IPS-20b (cell line): ENCODE data around the gene SOX15.
A peak's percentile ranks its signal among the peaks of the same experiment; 100 is the strongest.

Experiments used
- H3K27ac ChIP-seq: one replicate; pipeline ENCODE4 v1.5.1; 2013; ENCODE audit warnings: low read length
- H3K27me3 ChIP-seq: 2 replicates; pipeline ENCODE4 v1.6.1; 2013; ENCODE audit warnings: mild to moderate bottlenecking, low read length, inconsistent platforms; ENCODE audit not compliant: insufficient read depth
- H3K36me3 ChIP-seq: 2 replicates; pipeline ENCODE4 v1.6.1; 2013; ENCODE audit warnings: low read depth, mild to moderate bottlenecking, inconsistent platforms, low read length, moderate library complexity; ENCODE audit not compliant: insufficient read depth
- H3K4me1 ChIP-seq: 2 replicates; pipeline ENCODE4 v1.6.1; 2013; ENCODE audit warnings: mild to moderate bottlenecking, control low read depth, inconsistent platforms, low read length, moderate library complexity; ENCODE audit not compliant: insufficient read depth
- H3K4me3 ChIP-seq: 2 replicates; pipeline ENCODE4 v1.5.1; 2013; ENCODE audit warnings: mild to moderate bottlenecking, low read length, inconsistent platforms
- H3K9ac ChIP-seq: 2 replicates; pipeline ENCODE4 v1.6.1; 2013; ENCODE audit warnings: low read depth, mild to moderate bottlenecking, inconsistent platforms, low read length, moderate library complexity
- H3K9me3 ChIP-seq: 2 replicates; pipeline ENCODE4 v1.6.1; 2013; ENCODE audit warnings: mild to moderate bottlenecking, low read depth, low read length, inconsistent platforms; ENCODE audit not compliant: insufficient read depth

The SOX15 gene

GRCh38 chr17:7582396-7583252, 7.3 kb downstream of the SOX15 start:
- Histone ChIP-seq H3K4me3 (peak overlapping the region; percentile 93; the same call in 1 of the 2 replicates), H3K27ac (peak overlapping the region; percentile 98), H3K9ac (peak overlapping the region; percentile 97), H3K36me3 (peaks cover 42% of the 10 kb centered on the region), H3K27me3 (no peaks in the 10 kb centered on the region), H3K4me1 (peaks cover 14% of the 10 kb centered on the region; the same call in 1 of the 2 replicates), H3K9me3 (no peaks in the 10 kb centered on the region)

GRCh38 chr17:7580604-7581575, 9.0 kb downstream of the SOX15 start:
- Histone ChIP-seq H3K36me3 (peaks cover 45% of the 10 kb centered on the region), H3K9ac (no peak overlapping the region), H3K27ac (no peak overlapping the region), H3K4me3 (no peak overlapping the region), H3K9me3 (no peaks in the 10 kb centered on the region), H3K4me1 (peaks cover 14% of the 10 kb centered on the region; the same call in 1 of the 2 replicates), H3K27me3 (no peaks in the 10 kb centered on the region)

GRCh38 chr17:7579834-7580603, 9.9 kb downstream of the SOX15 start:
- H3K9ac ChIP-seq, result no peak overlapping the region
- H3K36me3 ChIP-seq, result peaks cover 49% of the 10 kb centered on the region
- H3K9me3 ChIP-seq, result no peaks in the 10 kb centered on the region
- peaks cover 19% of the 10 kb centered on the region for H3K4me1 ChIP-seq
- no peak overlapping the region for H3K27ac ChIP-seq
- H3K27me3 ChIP-seq, result no peaks in the 10 kb centered on the region
- no peak overlapping the region for H3K4me3 ChIP-seq

GRCh38 chr17:7579001-7579833, 10.7 kb downstream of the SOX15 start, which contains the start of gene CD68:
TSS of gene CD68 (plus strand) at chr17:7579638. CDS start at chr17:7579678, 40 bp downstream.
- Histone ChIP-seq H3K9ac (no peak within 1 kb of the TSS), H3K9me3 (no peaks in the 10 kb centered on the region), H3K36me3 (peaks cover 57% of the 10 kb centered on the region), H3K4me1 (peaks cover 24% of the 10 kb centered on the region), H3K4me3 (no peak within 1 kb of the TSS), H3K27ac (no peak within 1 kb of the TSS), H3K27me3 (no peaks in the 10 kb centered on the region)

- Histone ChIP-seq H3K4me1 (peaks cover 17% of the 10 kb centered on the region), H3K4me3 (no peak overlapping the region), H3K27me3 (no peaks in the 10 kb centered on the region), H3K9me3 (no peaks in the 10 kb centered on the region), H3K36me3 (peaks cover 70% of the 10 kb centered on the region), H3K27ac (no peak overlapping the region), H3K9ac (no peak overlapping the region)
Observed at GRCh38 chr17:7577327-7578199, 12.3 kb downstream of the SOX15 start.

- Histone ChIP-seq H3K4me1 (peaks cover 13% of the 10 kb centered on the region), H3K9me3 (no peaks in the 10 kb centered on the region), H3K27me3 (no peaks in the 10 kb centered on the region), H3K9ac (no peak overlapping the region), H3K4me3 (no peak overlapping the region), H3K27ac (no peak overlapping the region), H3K36me3 (peaks cover 68% of the 10 kb centered on the region)
Observed at GRCh38 chr17:7576432-7576937, 13.4 kb downstream of the SOX15 start.

- peaks cover 73% of the 10 kb centered on the region for H3K36me3 ChIP-seq
- no peaks in the 10 kb centered on the region for H3K27me3 ChIP-seq
- H3K27ac ChIP-seq, result no peak overlapping the region
- H3K9me3 ChIP-seq, result no peaks in the 10 kb centered on the region
- H3K4me1 ChIP-seq, result peaks cover 18% of the 10 kb centered on the region
- no peak overlapping the region for H3K4me3 ChIP-seq
- 0 out of 2 replicates have a peak overlapping the region, but pooled peaks have one; percentile 99 for H3K9ac ChIP-seq
Observed at GRCh38 chr17:7575959-7576358, 13.9 kb downstream of the SOX15 start.

GRCh38 chr17:7575481-7575883, 14.4 kb downstream of the SOX15 start:
- no peaks in the 10 kb centered on the region for H3K27me3 ChIP-seq
- no peak overlapping the region for H3K27ac ChIP-seq
- H3K4me1 ChIP-seq, result peaks cover 18% of the 10 kb centered on the region
- H3K9ac ChIP-seq, result peak overlapping the region; percentile 99; the same call in 1 of the 2 replicates
- peak overlapping the region; percentile 98 for H3K4me3 ChIP-seq
- H3K36me3 ChIP-seq, result peaks cover 78% of the 10 kb centered on the region
- H3K9me3 ChIP-seq, result no peaks in the 10 kb centered on the region

- Histone ChIP-seq H3K9me3 (no peaks in the 10 kb centered on the region), H3K27me3 (no peaks in the 10 kb centered on the region), H3K27ac (peak overlapping the region; percentile 76), H3K4me1 (peaks cover 18% of the 10 kb centered on the region), H3K4me3 (peak overlapping the region; percentile 98), H3K36me3 (peaks cover 84% of the 10 kb centered on the region), H3K9ac (peak overlapping the region; percentile 99)
Observed at GRCh38 chr17:7574176-7574953, 15.5 kb downstream of the SOX15 start.
